ENCODE data around the gene RASAL2. TPM values are rescaled to one million over a fixed set of nuclear protein-coding genes. Genes with fewer than 3 reads are reported as not detected.

The RASAL2 gene
- total and polyA plus RNA-seq, 2 donors (not counting 1 experiment from before 2014, with no cell fraction given): 11.9 to 21.8 TPM

GRCh38 chr1:178493301-178493741 is 399.4 kb downstream of the RASAL2 start:
- no peaks in the 10 kb centered on the region for H4K20me1 ChIP-seq (ENCODE audit: control insufficient read depth, extremely low read depth, insufficient read depth, low read length)

DNA sequence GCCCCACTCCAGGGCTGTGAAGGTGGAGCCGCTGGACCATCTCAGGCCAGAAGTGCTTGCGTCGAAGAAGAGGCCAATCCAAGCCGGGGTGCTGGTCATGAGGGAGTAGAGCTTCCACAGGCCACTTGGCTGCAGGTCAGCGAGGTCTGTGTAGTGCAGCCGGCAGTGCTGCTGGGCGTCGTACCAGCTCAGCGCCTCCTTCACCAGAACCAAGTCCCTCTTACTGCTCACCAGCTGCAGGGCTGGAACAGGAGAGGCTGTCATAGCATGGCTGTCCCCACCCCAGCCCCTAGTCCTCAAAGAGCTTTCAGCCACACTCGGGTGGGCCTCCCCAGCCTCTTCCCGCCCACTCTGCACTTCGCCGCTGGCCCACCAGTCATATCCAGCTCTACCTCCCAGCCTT is 400.7 kb downstream of the RASAL2 start:
- H3K4me1 ChIP-seq (ENCODE audit: control insufficient read depth, extremely low read depth, insufficient read depth, low read length): no peaks in the 10 kb centered on the region
- H3K4me3 ChIP-seq (replicated peaks in 1 of 4; ENCODE audit: control extremely low read depth in 1 of 4, insufficient read depth in 1 of 4, low read depth in 3 of 4, low read length in 4 of 4): no peak overlapping the region
- H2AFZ ChIP-seq (ENCODE audit: low read length): no peak overlapping the region
- no peak for TF ChIP-seq CTCF (conservative IDR thresholded peaks at IDR 0.05 in 1 of 2, IDR thresholded peaks at IDR 0.05 in 1 of 2; ENCODE audit: low read depth in 1 of 2, low read length in 2 of 2)
- TF ChIP-seq EZH2 (IDR thresholded peaks at IDR 0.05; ENCODE audit: low read length, missing control alignments): no peak
- DNase-seq (ENCODE audit: low read depth in 2 of 2): no peak
- H3K27ac ChIP-seq (ENCODE audit: insufficient read depth, low read length): no peak overlapping the region
- H3K27me3 ChIP-seq (ENCODE audit: control insufficient read depth, insufficient read depth, low read length): no peaks in the 10 kb centered on the region
- no peak overlapping the region for H3K9ac ChIP-seq (ENCODE audit: insufficient read depth, low read length)
- H3K79me2 ChIP-seq (ENCODE audit: control insufficient read depth, insufficient read depth, low read length): no peaks in the 10 kb centered on the region
- H3K4me2 ChIP-seq (ENCODE audit: extremely low read depth, insufficient read depth, low read length): no peak overlapping the region
- H3K9me3 ChIP-seq (ENCODE audit: control insufficient read depth, insufficient read depth, low read depth, low read length): no peaks in the 10 kb centered on the region
- H4K20me1 ChIP-seq (ENCODE audit: control insufficient read depth, extremely low read depth, insufficient read depth, low read length): no peaks in the 10 kb centered on the region
- H3K36me3 ChIP-seq (ENCODE audit: control insufficient read depth, insufficient read depth, low read length): no peaks in the 10 kb centered on the region

More at GRCh38 chr1:178493301-178493741, 399.4 kb downstream of the RASAL2 start:
- no peaks in the 10 kb centered on the region for H3K4me1 ChIP-seq (ENCODE audit: control insufficient read depth, extremely low read depth, insufficient read depth, low read length)
- H3K27me3 ChIP-seq (ENCODE audit: control insufficient read depth, insufficient read depth, low read length): no peaks in the 10 kb centered on the region
- no peak overlapping the region for H3K9ac ChIP-seq (ENCODE audit: insufficient read depth, low read length)
- no peak overlapping the region for H3K4me3 ChIP-seq (replicated peaks in 1 of 4; ENCODE audit: control extremely low read depth in 1 of 4, insufficient read depth in 1 of 4, low read depth in 3 of 4, low read length in 4 of 4)
- TF ChIP-seq EZH2 (IDR thresholded peaks at IDR 0.05; ENCODE audit: low read length, missing control alignments) (no peak), CTCF (conservative IDR thresholded peaks at IDR 0.05 in 1 of 2, IDR thresholded peaks at IDR 0.05 in 1 of 2; ENCODE audit: low read depth in 1 of 2, low read length in 2 of 2) (no peak)
- no peak overlapping the region for H3K27ac ChIP-seq (ENCODE audit: insufficient read depth, low read length)
- DNase-seq (ENCODE audit: low read depth in 2 of 2): no peak
- no peaks in the 10 kb centered on the region for H3K79me2 ChIP-seq (ENCODE audit: control insufficient read depth, insufficient read depth, low read length)
- no peak overlapping the region for H2AFZ ChIP-seq (ENCODE audit: low read length)
- no peak overlapping the region for H3K4me2 ChIP-seq (ENCODE audit: extremely low read depth, insufficient read depth, low read length)
- H3K36me3 ChIP-seq (ENCODE audit: control insufficient read depth, insufficient read depth, low read length): no peaks in the 10 kb centered on the region
- H3K9me3 ChIP-seq (ENCODE audit: control insufficient read depth, insufficient read depth, low read depth, low read length): no peaks in the 10 kb centered on the region

DNA sequence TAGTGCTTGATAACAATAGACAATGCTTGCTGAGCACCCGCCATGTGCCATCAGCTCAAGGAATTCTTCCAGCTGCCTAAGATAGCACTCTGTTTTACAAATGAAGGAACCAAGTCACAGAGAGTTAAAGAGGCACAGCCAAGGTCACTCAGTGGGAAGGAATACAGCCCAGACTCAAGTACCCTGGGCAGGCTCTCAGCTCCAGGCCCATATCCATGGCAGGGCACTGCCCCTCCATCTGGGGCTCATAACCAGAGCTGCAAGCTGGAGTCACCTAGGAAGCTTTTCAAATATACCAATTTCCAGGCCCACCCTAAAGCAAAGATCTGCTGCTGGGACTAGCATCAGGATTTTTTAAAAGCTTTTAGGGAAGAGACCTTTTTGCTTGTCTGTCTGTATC is 401.3 kb downstream of the RASAL2 start:
- Histone ChIP-seq H3K36me3 (ENCODE audit: control insufficient read depth, insufficient read depth, low read length) (no peaks in the 10 kb centered on the region), H2AFZ (ENCODE audit: low read length) (no peak overlapping the region), H3K79me2 (ENCODE audit: control insufficient read depth, insufficient read depth, low read length) (no peaks in the 10 kb centered on the region), H3K4me1 (ENCODE audit: control insufficient read depth, extremely low read depth, insufficient read depth, low read length) (no peaks in the 10 kb centered on the region), H3K9ac (ENCODE audit: insufficient read depth, low read length) (no peak overlapping the region), H4K20me1 (ENCODE audit: control insufficient read depth, extremely low read depth, insufficient read depth, low read length) (no peaks in the 10 kb centered on the region), H3K4me3 (replicated peaks in 1 of 4; ENCODE audit: control extremely low read depth in 1 of 4, insufficient read depth in 1 of 4, low read depth in 3 of 4, low read length in 4 of 4) (no peak overlapping the region), H3K9me3 (ENCODE audit: control insufficient read depth, insufficient read depth, low read depth, low read length) (no peaks in the 10 kb centered on the region), H3K4me2 (ENCODE audit: extremely low read depth, insufficient read depth, low read length) (no peak overlapping the region), H3K27ac (ENCODE audit: insufficient read depth, low read length) (no peak overlapping the region), H3K27me3 (ENCODE audit: control insufficient read depth, insufficient read depth, low read length) (no peaks in the 10 kb centered on the region)
- no peak for TF ChIP-seq CTCF (conservative IDR thresholded peaks at IDR 0.05 in 1 of 2, IDR thresholded peaks at IDR 0.05 in 1 of 2; ENCODE audit: low read depth in 1 of 2, low read length in 2 of 2)
- TF ChIP-seq EZH2 (IDR thresholded peaks at IDR 0.05; ENCODE audit: low read length, missing control alignments): no peak
- DNase-seq (ENCODE audit: low read depth in 2 of 2): no peak
